ENCODE results near the gene SNX25. TPM values are rescaled to one million over a fixed set of nuclear protein-coding genes. Genes with fewer than 3 reads are reported as not detected.

SNX25 gene
- total and polyA plus RNA-seq, 10 of the 15 experiments (the other 5 are each of a cell fraction or from before 2014, with no cell fraction given) = 11.2 to 117 (median 62.8) TPM

DNA sequence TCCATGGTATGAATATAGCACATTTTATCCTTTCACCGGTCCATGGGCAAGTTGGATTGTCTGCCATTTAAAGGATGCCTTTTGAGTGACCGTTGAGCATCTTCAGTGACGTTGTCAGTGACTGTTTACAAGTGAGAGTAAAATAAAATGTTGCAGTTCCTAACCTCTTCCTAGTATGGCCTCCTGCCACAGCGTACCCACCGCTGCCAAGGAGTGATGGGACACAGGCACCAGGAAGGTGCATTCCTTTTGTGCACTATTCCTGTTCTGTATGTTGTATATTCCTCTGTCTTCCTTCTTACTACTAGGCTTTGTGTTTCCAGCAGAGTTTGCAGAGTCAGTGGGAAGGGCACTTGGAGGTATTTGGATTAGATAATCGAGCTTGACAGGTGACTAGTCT is 61.5 kb downstream of the SNX25 start:
- in situ Hi-C loops (cut with MboI) (no loop called here), intact Hi-C loops (cut with micrococcal nuclease; ENCODE audit: unreplicated experiment) (no loop called here)
- Histone ChIP-seq H2AFZ (ENCODE audit: control insufficient read depth, low read depth, low read length) (no peak overlapping the region), H3K27ac (ENCODE audit: control insufficient read depth, insufficient read depth) (no peak overlapping the region), H4K20me1 (ENCODE audit: control insufficient read depth, insufficient read depth) (no peaks in the 10 kb centered on the region), H3K4me2 (ENCODE audit: control insufficient read depth, insufficient read depth) (no peak overlapping the region), H3K27me3 (replicated peaks in 1 of 2; ENCODE audit: control insufficient read depth in 2 of 2, insufficient read depth in 2 of 2, low read length in 1 of 2) (no peaks in the 10 kb centered on the region), H3K79me2 (ENCODE audit: control insufficient read depth, insufficient read depth, low read length) (peaks cover 23% of the 10 kb centered on the region), H3K4me1 (ENCODE audit: control insufficient read depth, insufficient read depth, low read length) (peaks cover 5% of the 10 kb centered on the region), H3K4me3 (no peak overlapping the region), H3K36me3 (ENCODE audit: control insufficient read depth in 2 of 2, insufficient read depth in 2 of 2, low read length in 1 of 2) (peaks cover 8 to 52% of the 10 kb centered on the region in 2 experiments), H3K9ac (ENCODE audit: control insufficient read depth, insufficient read depth, low read length) (no peak overlapping the region), H3K9me3 (replicated peaks; ENCODE audit: control insufficient read depth, insufficient read depth, low read length) (no peaks in the 10 kb centered on the region)
- POLR2A ChIA-PET = no interaction called here
- TF ChIP-seq LARP7 (IDR thresholded peaks at IDR 0.05) = no peak
- no peak for TF ChIP-seq RAD51 (IDR thresholded peaks at IDR 0.05)
- no peak for TF ChIP-seq WRNIP1 (IDR thresholded peaks at IDR 0.05; ENCODE audit: borderline replicate concordance, low read depth, low read length)
- TF ChIP-seq POLR2AphosphoS5 (IDR thresholded peaks at IDR 0.05; ENCODE audit: low read length) = no peak
- no peak for TF ChIP-seq BCL11A (IDR thresholded peaks at IDR 0.05; ENCODE audit: low read depth, low read length)
- no peak for TF ChIP-seq ZNF207 (IDR thresholded peaks at IDR 0.05; ENCODE audit: borderline replicate concordance)
- no peak for TF ChIP-seq HCFC1 (IDR thresholded peaks at IDR 0.05; ENCODE audit: low read length)
- TF ChIP-seq NRF1 (conservative IDR thresholded peaks at IDR 0.05; ENCODE audit: low read depth, low read length) = no peak
- no TSS peak for BruUV-seq (replicated peaks)
- no peak for ATAC-seq
- FAIRE-seq = no peak
- DNase-seq (ENCODE audit: low read depth, low spot score) = no peak
- WGBS (ENCODE audit: insufficient coverage, insufficient replicate concordance, low lambda C conversion rate, missing lambda C conversion rate) = 96% methylated on average over 6 of the region's 6 CpGs
- CTCF ChIA-PET = interaction anchor here (1.0 kb wide), 1 partner anchor 13 kb away, joined by 3 read pairs; no protein-coding TSS in a partner anchor
- RAD21 ChIA-PET (ENCODE audit: unreplicated experiment) = no interaction called here
- SMC1A ChIA-PET (ENCODE audit: uncharacterized antibody, unreplicated experiment) = interaction anchor here (0.8 to 1.1 kb wide), 2 partner anchors 8 to 17 kb away, joined by 3 read pairs; no protein-coding TSS in a partner anchor

DNA sequence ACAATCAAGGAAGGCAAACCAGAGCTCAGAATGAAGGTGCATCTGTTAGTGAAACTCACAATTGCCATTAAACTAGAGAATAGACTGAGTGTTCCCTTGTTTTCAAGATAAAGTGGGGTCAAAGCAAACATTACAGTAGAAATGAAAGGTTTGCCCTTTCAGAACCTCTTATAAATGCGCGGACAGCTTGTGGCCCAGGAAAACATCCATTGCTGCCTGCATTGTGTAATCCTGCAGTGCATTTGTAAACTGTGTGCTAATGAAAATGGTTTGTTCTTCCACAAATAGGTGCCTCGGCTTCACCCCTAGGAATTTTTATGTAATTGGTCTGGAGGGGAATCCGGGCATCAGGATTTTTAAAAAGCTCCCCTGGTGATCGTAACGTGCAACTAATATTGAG is 62.8 kb downstream of the SNX25 start:
- no peak for DNase-seq (ENCODE audit: low read depth, low spot score)
- no peak overlapping the region for H3K4me3 ChIP-seq
- no peak overlapping the region for H3K9ac ChIP-seq (ENCODE audit: control insufficient read depth, insufficient read depth, low read length)
- H4K20me1 ChIP-seq (ENCODE audit: control insufficient read depth, insufficient read depth) = no peaks in the 10 kb centered on the region
- H3K27me3 ChIP-seq (replicated peaks in 1 of 2; ENCODE audit: control insufficient read depth in 2 of 2, insufficient read depth in 2 of 2, low read length in 1 of 2) = no peaks in the 10 kb centered on the region
- peaks cover 21% of the 10 kb centered on the region for H3K79me2 ChIP-seq (ENCODE audit: control insufficient read depth, insufficient read depth, low read length)
- WGBS (ENCODE audit: insufficient coverage, insufficient replicate concordance, low lambda C conversion rate, missing lambda C conversion rate) = 95% methylated on average over 6 of the region's 6 CpGs
- POLR2A ChIA-PET = interaction anchor here (1.6 kb wide), 1 partner anchor 15 kb away, joined by 5 read pairs; no protein-coding TSS in a partner anchor
- SMC1A ChIA-PET (ENCODE audit: uncharacterized antibody, unreplicated experiment) = interaction anchor here (1.0 to 1.6 kb wide), 3 partner anchors 14 to 16 kb away, joined by 3 to 4 read pairs (median 4); no protein-coding TSS in a partner anchor
- RAD21 ChIA-PET (ENCODE audit: unreplicated experiment) = no interaction called here
- ATAC-seq = no peak
- in situ Hi-C loops (cut with MboI) = no loop called here
- H2AFZ ChIP-seq (ENCODE audit: control insufficient read depth, low read depth, low read length) = no peak overlapping the region
- H3K9me3 ChIP-seq (replicated peaks; ENCODE audit: control insufficient read depth, insufficient read depth, low read length) = no peaks in the 10 kb centered on the region
- no peak overlapping the region for H3K27ac ChIP-seq (ENCODE audit: control insufficient read depth, insufficient read depth)
- no peak for FAIRE-seq
- no peak overlapping the region for H3K4me2 ChIP-seq (ENCODE audit: control insufficient read depth, insufficient read depth)
- TSS peak; percentile 1 for BruUV-seq (replicated peaks)
- CTCF ChIA-PET = interaction anchor here (1.7 kb wide), 1 partner anchor 16 kb away, joined by 6 read pairs; no protein-coding TSS in a partner anchor
- peaks cover 8 to 48% of the 10 kb centered on the region in 2 experiments for H3K36me3 ChIP-seq (ENCODE audit: control insufficient read depth in 2 of 2, insufficient read depth in 2 of 2, low read length in 1 of 2)
- intact Hi-C loops (cut with micrococcal nuclease; ENCODE audit: unreplicated experiment) = no loop called here
- H3K4me1 ChIP-seq (ENCODE audit: control insufficient read depth, insufficient read depth, low read length) = no peaks in the 10 kb centered on the region
- TF ChIP-seq FOXK2 (IDR thresholded peaks at IDR 0.05) (no peak), SMC3 (IDR thresholded peaks at IDR 0.05; ENCODE audit: borderline replicate concordance, low read length) (no peak), CBX5 (IDR thresholded peaks at IDR 0.05; ENCODE audit: low read depth) (no peak), HDGF (IDR thresholded peaks at IDR 0.05) (no peak), CEBPB (IDR thresholded peaks at IDR 0.05; ENCODE audit: borderline replicate concordance in 1 of 2, low read depth in 2 of 2, low read length in 2 of 2) (no peak), EGR1 (IDR thresholded peaks at IDR 0.05; ENCODE audit: borderline replicate concordance in 1 of 2, low read depth in 2 of 2, low read length in 2 of 2) (no peak)
- TF ChIP-seq, protein P1, sequence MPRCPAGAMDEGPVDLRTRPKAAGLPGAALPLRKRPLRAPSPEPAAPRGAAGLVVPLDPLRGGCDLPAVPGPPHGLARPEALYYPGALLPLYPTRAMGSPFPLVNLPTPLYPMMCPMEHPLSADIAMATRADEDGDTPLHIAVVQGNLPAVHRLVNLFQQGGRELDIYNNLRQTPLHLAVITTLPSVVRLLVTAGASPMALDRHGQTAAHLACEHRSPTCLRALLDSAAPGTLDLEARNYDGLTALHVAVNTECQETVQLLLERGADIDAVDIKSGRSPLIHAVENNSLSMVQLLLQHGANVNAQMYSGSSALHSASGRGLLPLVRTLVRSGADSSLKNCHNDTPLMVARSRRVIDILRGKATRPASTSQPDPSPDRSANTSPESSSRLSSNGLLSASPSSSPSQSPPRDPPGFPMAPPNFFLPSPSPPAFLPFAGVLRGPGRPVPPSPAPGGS (IDR thresholded peaks at IDR 0.05; ENCODE audit: borderline replicate concordance, insufficient read depth, low read depth, low read length, poor library complexity, severe bottlenecking) = no peak
- TF ChIP-seq, protein P2, sequence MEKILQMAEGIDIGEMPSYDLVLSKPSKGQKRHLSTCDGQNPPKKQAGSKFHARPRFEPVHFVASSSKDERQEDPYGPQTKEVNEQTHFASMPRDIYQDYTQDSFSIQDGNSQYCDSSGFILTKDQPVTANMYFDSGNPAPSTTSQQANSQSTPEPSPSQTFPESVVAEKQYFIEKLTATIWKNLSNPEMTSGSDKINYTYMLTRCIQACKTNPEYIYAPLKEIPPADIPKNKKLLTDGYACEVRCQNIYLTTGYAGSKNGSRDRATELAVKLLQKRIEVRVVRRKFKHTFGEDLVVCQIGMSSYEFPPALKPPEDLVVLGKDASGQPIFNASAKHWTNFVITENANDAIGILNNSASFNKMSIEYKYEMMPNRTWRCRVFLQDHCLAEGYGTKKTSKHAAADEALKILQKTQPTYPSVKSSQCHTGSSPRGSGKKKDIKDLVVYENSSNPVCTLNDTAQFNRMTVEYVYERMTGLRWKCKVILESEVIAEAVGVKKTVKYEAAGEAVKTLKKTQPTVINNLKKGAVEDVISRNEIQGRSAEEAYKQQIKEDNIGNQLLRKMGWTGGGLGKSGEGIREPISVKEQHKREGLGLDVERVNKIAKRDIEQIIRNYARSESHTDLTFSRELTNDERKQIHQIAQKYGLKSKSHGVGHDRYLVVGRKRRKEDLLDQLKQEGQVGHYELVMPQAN (conservative IDR thresholded peaks at IDR 0.05) = no peak
